Cardiac muscle cell (in vitro differentiated cells and primary cell): Measurements from ENCODE around the gene CHST13. TPM values are rescaled to one million over a fixed set of nuclear protein-coding genes. Genes with fewer than 3 reads are reported as not detected.

Experiments
- DNase-seq, 2 donors: peaks; one replicate each; pipeline versions ENCODE4 v3.0.0 to v3.0.0-alpha.2; 2010 to 2017; ENCODE audit warnings: low read depth in 1 of 2, low spot score in 1 of 2
- H3K27ac ChIP-seq: fragments of 200-600 bp; sonication (generic); 2 replicates; pipeline ENCODE4 v1.5.1; 2016
- H3K27me3 ChIP-seq: fragments of 200-600 bp; sonication (generic); 2 replicates; pipeline ENCODE4 v1.6.0; 2016; ENCODE audit warnings: control low read depth
- H3K36me3 ChIP-seq: fragments of 200-600 bp; sonication (generic); 2 replicates; pipeline ENCODE4 v1.5.1; 2016; ENCODE audit warnings: control low read depth
- H3K4me1 ChIP-seq: fragments of 200-600 bp; sonication (generic); 2 replicates; pipeline ENCODE4 v1.8.1; 2017; ENCODE audit warnings: low read depth, mild to moderate bottlenecking, mixed run types
- H3K4me3 ChIP-seq: fragments of 200-600 bp; sonication (generic); 2 replicates; pipeline ENCODE4 v1.5.1; 2016; ENCODE audit warnings: mild to moderate bottlenecking
- H3K9me3 ChIP-seq: fragments of 200-600 bp; sonication (generic); 2 replicates; pipeline ENCODE4 v1.5.1; 2017; ENCODE audit warnings: low read depth, mild to moderate bottlenecking, control low read depth
- CTCF ChIP-seq: IDR thresholded peaks from 2 replicates; pipeline ENCODE4 v1.5.1; 2012; ENCODE audit warnings: low read depth, mild to moderate bottlenecking, low read length
- polyA plus RNA-seq: library from polyadenylated mRNA; unstranded; fragments of >200 nt; fragmentation: Nextera tagmentation; extraction: Ambion mirVana; gene quantifications from 2 replicates; pipeline ENCODE4 v1.2.1, GENCODE V29; 2016
- total RNA-seq: library from RNA; depleted of rRNA; stranded (reverse); fragments of >200 nt; gene quantifications from 2 replicates; pipeline ENCODE4 v1.2.3, GENCODE V29; 2016

The CHST13 gene
- total and polyA plus RNA-seq, 2 experiments from 2014 or later, result 0.89 to 1.8 TPM

GRCh38 chr3:126494204-126494969 is 29.6 kb upstream of the CHST13 start:
- H3K4me1 ChIP-seq, result no peaks in the 10 kb centered on the region
- no peak overlapping the region for H3K4me3 ChIP-seq
- no peaks in the 10 kb centered on the region for H3K9me3 ChIP-seq
- no peak overlapping the region for H3K27ac ChIP-seq
- no peaks in the 10 kb centered on the region for H3K27me3 ChIP-seq
- no peak for DNase-seq
- no peaks in the 10 kb centered on the region for H3K36me3 ChIP-seq
- TF ChIP-seq CTCF, result no peak

- DNase-seq, result no peak
- Histone ChIP-seq H3K27ac (no peak overlapping the region), H3K9me3 (no peaks in the 10 kb centered on the region), H3K4me3 (no peak overlapping the region), H3K36me3 (no peaks in the 10 kb centered on the region), H3K27me3 (no peaks in the 10 kb centered on the region), H3K4me1 (no peaks in the 10 kb centered on the region)
- no peak for TF ChIP-seq CTCF
These were observed 29.1 kb upstream of the CHST13 start for GRCh38 chr3:126494970-126495230.

DNA sequence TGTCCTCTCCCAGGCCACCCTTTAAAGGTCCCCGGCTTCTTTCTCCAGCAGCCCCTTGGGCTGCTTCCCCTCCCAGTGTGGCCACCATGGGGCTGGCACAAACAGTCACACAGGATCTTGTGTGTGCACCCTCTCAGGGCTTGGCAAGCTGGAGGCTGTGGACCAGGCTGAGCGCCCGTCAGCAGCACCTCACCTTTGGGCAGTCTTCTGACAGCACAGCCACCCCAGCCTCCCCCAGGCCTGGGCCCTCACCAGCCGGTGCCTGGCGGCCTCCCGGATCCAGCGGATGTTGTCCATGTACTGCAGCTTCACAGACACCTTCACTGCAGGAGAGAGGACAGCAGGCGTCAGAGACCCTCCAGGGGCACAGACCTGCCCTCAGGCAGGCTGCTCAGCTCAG is 28.2 kb upstream of the CHST13 start:
- Histone ChIP-seq H3K9me3 (no peaks in the 10 kb centered on the region), H3K27ac (no peak overlapping the region), H3K4me3 (no peak overlapping the region)

GRCh38 chr3:126496894-126497850 is 26.8 kb upstream of the CHST13 start:
- DNase-seq, result no peak
- Histone ChIP-seq H3K4me1 (no peaks in the 10 kb centered on the region), H3K9me3 (no peaks in the 10 kb centered on the region), H3K4me3 (no peak overlapping the region), H3K36me3 (no peaks in the 10 kb centered on the region), H3K27ac (no peak overlapping the region), H3K27me3 (no peaks in the 10 kb centered on the region)
- no peak for TF ChIP-seq CTCF

More for the DNA sequence above, 28.2 kb upstream of the CHST13 start:
- H3K27me3 ChIP-seq, result no peaks in the 10 kb centered on the region
- no peaks in the 10 kb centered on the region for H3K36me3 ChIP-seq
- no peak for DNase-seq
- TF ChIP-seq CTCF, result no peak
- H3K4me1 ChIP-seq, result no peaks in the 10 kb centered on the region

DNA sequence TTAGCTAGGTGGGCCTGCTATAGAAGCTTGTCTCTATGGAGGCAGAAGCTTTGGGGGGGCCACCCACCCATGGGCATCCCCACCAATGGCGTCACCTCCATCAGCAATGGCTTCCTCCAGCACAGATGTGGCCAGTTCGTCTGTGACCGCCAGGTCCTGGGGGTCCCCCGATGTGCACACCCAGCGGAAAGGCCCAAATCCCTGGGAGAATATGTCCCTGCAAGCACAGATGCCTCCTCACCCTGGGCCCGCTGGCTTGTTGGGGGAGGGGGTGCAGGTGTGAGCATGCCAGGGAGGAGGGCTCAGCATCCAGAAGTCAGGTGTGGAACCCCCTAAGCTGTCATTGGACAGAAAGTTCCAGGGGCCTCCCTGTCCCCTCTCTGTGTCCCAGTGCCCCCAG is 26.0 kb upstream of the CHST13 start:
- Histone ChIP-seq H3K4me3 (no peak overlapping the region), H3K36me3 (no peaks in the 10 kb centered on the region), H3K4me1 (no peaks in the 10 kb centered on the region), H3K27me3 (no peaks in the 10 kb centered on the region), H3K27ac (no peak overlapping the region), H3K9me3 (no peaks in the 10 kb centered on the region)
- DNase-seq, result no peak
- no peak for TF ChIP-seq CTCF
